Choroid plexus epithelial cell (primary cell): ENCODE measurements around the gene CTIF.

Experiments used
- DNase-seq: peaks from one replicate; pipeline ENCODE4 v3.0.0-alpha.2; 2010; ENCODE audit warnings: low read depth
- H3K4me3 ChIP-seq: 2 replicates; pipeline ENCODE4 v1.5.1; 2011; ENCODE audit warnings: low read depth, mild to moderate bottlenecking, control low read depth, low read length, moderate library complexity
- TF ChIP-seq, protein P1 (sequence below): conservative IDR thresholded peaks from 2 replicates; pipeline ENCODE4 v1.5.1; 2011; ENCODE audit warnings: low read depth, mild to moderate bottlenecking, control low read depth, inconsistent platforms, low read length, moderate library complexity

Gene CTIF

GRCh38 chr18:48838166-48838775, 299.4 kb downstream of the CTIF start:
- H3K4me3 ChIP-seq: no peak overlapping the region
- DNase-seq: no peak
- TF ChIP-seq, protein P1, sequence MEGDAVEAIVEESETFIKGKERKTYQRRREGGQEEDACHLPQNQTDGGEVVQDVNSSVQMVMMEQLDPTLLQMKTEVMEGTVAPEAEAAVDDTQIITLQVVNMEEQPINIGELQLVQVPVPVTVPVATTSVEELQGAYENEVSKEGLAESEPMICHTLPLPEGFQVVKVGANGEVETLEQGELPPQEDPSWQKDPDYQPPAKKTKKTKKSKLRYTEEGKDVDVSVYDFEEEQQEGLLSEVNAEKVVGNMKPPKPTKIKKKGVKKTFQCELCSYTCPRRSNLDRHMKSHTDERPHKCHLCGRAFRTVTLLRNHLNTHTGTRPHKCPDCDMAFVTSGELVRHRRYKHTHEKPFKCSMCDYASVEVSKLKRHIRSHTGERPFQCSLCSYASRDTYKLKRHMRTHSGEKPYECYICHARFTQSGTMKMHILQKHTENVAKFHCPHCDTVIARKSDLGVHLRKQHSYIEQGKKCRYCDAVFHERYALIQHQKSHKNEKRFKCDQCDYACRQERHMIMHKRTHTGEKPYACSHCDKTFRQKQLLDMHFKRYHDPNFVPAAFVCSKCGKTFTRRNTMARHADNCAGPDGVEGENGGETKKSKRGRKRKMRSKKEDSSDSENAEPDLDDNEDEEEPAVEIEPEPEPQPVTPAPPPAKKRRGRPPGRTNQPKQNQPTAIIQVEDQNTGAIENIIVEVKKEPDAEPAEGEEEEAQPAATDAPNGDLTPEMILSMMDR: no peak

- DNase-seq: peak; percentile 67
- TF ChIP-seq, protein P1: no peak
- no peak overlapping the region for H3K4me3 ChIP-seq
Observed at GRCh38 chr18:48838921-48839818, 300.3 kb downstream of the CTIF start.

DNA sequence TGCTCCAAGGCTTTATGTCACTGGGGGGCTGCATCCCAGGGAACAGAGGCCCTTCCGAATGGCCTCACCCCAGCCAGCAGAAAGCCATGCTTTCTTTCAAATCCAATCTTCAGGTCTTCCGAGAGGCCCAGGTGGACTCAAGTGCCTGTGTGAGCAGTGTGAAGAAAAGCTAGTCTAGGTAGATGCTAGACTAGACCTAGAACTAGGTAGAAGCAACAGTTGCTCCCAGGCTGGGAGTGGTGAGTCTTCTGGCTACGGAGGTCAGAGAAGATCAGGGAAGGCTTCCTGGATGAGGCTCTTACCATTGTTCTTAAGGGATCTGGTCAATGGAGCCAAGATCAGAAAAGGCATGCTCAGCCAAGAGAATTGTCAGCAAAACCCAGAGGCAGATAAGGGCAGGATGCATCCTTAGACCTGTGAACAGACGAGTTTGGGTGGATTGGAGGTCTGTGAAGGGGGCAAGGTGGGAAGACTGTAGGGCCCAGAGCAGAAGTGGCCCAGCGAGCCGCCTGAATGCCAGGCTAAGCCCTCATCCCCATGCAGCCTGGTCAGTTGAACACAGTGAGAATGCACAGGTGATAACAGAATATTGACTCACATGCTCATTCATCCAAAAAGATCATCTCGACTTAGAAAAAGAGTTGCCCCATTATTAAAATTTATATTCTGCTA, 301.1 kb downstream of the CTIF start:
- H3K4me3 ChIP-seq: no peak overlapping the region
- TF ChIP-seq, protein P1: no peak
- DNase-seq: no peak

GRCh38 chr18:48840491-48840877, 301.7 kb downstream of the CTIF start:
- H3K4me3 ChIP-seq: no peak overlapping the region
- no peak for DNase-seq
- TF ChIP-seq, protein P1: no peak

GRCh38 chr18:48841381-48842258, 302.8 kb downstream of the CTIF start:
- peak; percentile 77 for DNase-seq
- no peak overlapping the region for H3K4me3 ChIP-seq
- TF ChIP-seq, protein P1: no peak

GRCh38 chr18:48842259-48843061, 303.6 kb downstream of the CTIF start:
- TF ChIP-seq, protein P1: no peak
- peak; percentile 73 for DNase-seq
- H3K4me3 ChIP-seq: no peak overlapping the region
